ENCODE results near the gene LMTK3. TPM values are rescaled to one million over a fixed set of nuclear protein-coding genes. Genes with fewer than 3 reads are reported as not detected.

The LMTK3 gene
- polyA plus RNA-seq, 1 donor from 2014 or later, result 8.1 TPM

- H3K9ac ChIP-seq (ENCODE audit: low read length), result no peak overlapping the region
- H3K4me3 ChIP-seq (ENCODE audit: low read length), result no peak overlapping the region
- no peak overlapping the region for H2AFZ ChIP-seq (ENCODE audit: low read depth, low read length)
- no peak overlapping the region for H3K27ac ChIP-seq (ENCODE audit: low read length)
- H3K79me2 ChIP-seq (replicated peaks; ENCODE audit: insufficient read depth, low read length), result peaks cover 24% of the 10 kb centered on the region
- H3K4me2 ChIP-seq (ENCODE audit: low read length), result no peak overlapping the region
- H3F3A ChIP-seq (ENCODE audit: insufficient read depth, low read length, poor library complexity, severe bottlenecking), result no peaks in the 10 kb centered on the region
- peaks cover 6% of the 10 kb centered on the region for H4K20me1 ChIP-seq (ENCODE audit: insufficient read depth)
- no peaks in the 10 kb centered on the region for H3K36me3 ChIP-seq (ENCODE audit: insufficient read depth, low read length)
- H3K9me3 ChIP-seq (ENCODE audit: low read length), result no peaks in the 10 kb centered on the region
- no peaks in the 10 kb centered on the region for H3K9me2 ChIP-seq (ENCODE audit: insufficient read depth, low read length)
- H3K27me3 ChIP-seq (ENCODE audit: insufficient read depth, low read depth, low read length), result no peaks in the 10 kb centered on the region
- TF ChIP-seq, protein P1, sequence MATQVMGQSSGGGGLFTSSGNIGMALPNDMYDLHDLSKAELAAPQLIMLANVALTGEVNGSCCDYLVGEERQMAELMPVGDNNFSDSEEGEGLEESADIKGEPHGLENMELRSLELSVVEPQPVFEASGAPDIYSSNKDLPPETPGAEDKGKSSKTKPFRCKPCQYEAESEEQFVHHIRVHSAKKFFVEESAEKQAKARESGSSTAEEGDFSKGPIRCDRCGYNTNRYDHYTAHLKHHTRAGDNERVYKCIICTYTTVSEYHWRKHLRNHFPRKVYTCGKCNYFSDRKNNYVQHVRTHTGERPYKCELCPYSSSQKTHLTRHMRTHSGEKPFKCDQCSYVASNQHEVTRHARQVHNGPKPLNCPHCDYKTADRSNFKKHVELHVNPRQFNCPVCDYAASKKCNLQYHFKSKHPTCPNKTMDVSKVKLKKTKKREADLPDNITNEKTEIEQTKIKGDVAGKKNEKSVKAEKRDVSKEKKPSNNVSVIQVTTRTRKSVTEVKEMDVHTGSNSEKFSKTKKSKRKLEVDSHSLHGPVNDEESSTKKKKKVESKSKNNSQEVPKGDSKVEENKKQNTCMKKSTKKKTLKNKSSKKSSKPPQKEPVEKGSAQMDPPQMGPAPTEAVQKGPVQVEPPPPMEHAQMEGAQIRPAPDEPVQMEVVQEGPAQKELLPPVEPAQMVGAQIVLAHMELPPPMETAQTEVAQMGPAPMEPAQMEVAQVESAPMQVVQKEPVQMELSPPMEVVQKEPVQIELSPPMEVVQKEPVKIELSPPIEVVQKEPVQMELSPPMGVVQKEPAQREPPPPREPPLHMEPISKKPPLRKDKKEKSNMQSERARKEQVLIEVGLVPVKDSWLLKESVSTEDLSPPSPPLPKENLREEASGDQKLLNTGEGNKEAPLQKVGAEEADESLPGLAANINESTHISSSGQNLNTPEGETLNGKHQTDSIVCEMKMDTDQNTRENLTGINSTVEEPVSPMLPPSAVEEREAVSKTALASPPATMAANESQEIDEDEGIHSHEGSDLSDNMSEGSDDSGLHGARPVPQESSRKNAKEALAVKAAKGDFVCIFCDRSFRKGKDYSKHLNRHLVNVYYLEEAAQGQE (IDR thresholded peaks at IDR 0.05; ENCODE audit: borderline replicate concordance), result no peak
- TF ChIP-seq, protein P2, sequence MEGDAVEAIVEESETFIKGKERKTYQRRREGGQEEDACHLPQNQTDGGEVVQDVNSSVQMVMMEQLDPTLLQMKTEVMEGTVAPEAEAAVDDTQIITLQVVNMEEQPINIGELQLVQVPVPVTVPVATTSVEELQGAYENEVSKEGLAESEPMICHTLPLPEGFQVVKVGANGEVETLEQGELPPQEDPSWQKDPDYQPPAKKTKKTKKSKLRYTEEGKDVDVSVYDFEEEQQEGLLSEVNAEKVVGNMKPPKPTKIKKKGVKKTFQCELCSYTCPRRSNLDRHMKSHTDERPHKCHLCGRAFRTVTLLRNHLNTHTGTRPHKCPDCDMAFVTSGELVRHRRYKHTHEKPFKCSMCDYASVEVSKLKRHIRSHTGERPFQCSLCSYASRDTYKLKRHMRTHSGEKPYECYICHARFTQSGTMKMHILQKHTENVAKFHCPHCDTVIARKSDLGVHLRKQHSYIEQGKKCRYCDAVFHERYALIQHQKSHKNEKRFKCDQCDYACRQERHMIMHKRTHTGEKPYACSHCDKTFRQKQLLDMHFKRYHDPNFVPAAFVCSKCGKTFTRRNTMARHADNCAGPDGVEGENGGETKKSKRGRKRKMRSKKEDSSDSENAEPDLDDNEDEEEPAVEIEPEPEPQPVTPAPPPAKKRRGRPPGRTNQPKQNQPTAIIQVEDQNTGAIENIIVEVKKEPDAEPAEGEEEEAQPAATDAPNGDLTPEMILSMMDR (IDR thresholded peaks at IDR 0.05; ENCODE audit: poor library complexity, severe bottlenecking), result no peak
- no peak for TF ChIP-seq EP300 (conservative IDR thresholded peaks at IDR 0.05; ENCODE audit: poor library complexity, severe bottlenecking)
- no peak for TF ChIP-seq MXI1 (conservative IDR thresholded peaks at IDR 0.05; ENCODE audit: poor library complexity, severe bottlenecking)
- no peak for TF ChIP-seq EZH2 (IDR thresholded peaks at IDR 0.05; ENCODE audit: borderline replicate concordance, insufficient read depth, low read length, poor library complexity, severe bottlenecking)
- no peak for TF ChIP-seq SMC3 (conservative IDR thresholded peaks at IDR 0.05; ENCODE audit: poor library complexity)
- TF ChIP-seq RAD21 (conservative IDR thresholded peaks at IDR 0.05), result no peak
- no peak for TF ChIP-seq POLR2AphosphoS5 (IDR thresholded peaks at IDR 0.05)
- TF ChIP-seq TAF1 (IDR thresholded peaks at IDR 0.05; ENCODE audit: low read depth), result no peak
Observed at GRCh38 chr19:48466561-48467325, 44.9 kb downstream of the LMTK3 start.

DNA sequence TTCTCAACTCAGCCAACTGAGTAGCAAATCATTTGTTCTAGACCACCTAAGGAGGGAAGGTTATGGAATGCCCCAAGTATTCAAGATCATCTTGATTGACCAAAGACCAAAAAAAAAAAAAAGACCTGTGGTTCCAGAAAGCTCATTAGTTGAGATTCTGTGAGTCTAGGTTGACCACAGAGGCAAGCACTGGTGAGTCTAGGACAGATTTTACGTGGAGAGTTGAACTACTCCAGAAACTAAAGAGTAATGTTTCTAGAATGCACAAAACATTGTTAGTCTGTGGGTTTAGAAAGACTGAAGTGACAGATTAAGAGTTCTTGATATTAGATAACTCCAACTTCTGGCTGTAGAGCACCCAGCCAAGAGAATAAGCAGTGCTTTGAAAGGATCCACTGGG is 46.4 kb downstream of the LMTK3 start:
- H3F3A ChIP-seq (ENCODE audit: insufficient read depth, low read length, poor library complexity, severe bottlenecking), result no peaks in the 10 kb centered on the region
- H3K9ac ChIP-seq (ENCODE audit: low read length), result no peak overlapping the region

More for the DNA sequence above, 46.4 kb downstream of the LMTK3 start:
- Histone ChIP-seq H2AFZ (ENCODE audit: low read depth, low read length) (no peak overlapping the region), H3K4me3 (ENCODE audit: low read length) (no peak overlapping the region), H3K9me3 (ENCODE audit: low read length) (no peaks in the 10 kb centered on the region), H4K20me1 (ENCODE audit: insufficient read depth) (peaks cover 2% of the 10 kb centered on the region), H3K79me2 (replicated peaks; ENCODE audit: insufficient read depth, low read length) (peaks cover 9% of the 10 kb centered on the region), H3K27me3 (ENCODE audit: insufficient read depth, low read depth, low read length) (no peaks in the 10 kb centered on the region), H3K9me2 (ENCODE audit: insufficient read depth, low read length) (no peaks in the 10 kb centered on the region), H3K4me2 (ENCODE audit: low read length) (no peak overlapping the region), H3K27ac (ENCODE audit: low read length) (no peak overlapping the region), H3K36me3 (ENCODE audit: insufficient read depth, low read length) (no peaks in the 10 kb centered on the region)
- TF ChIP-seq RAD21 (conservative IDR thresholded peaks at IDR 0.05), result no peak
- no peak for TF ChIP-seq TAF1 (IDR thresholded peaks at IDR 0.05; ENCODE audit: low read depth)
- no peak for TF ChIP-seq EP300 (conservative IDR thresholded peaks at IDR 0.05; ENCODE audit: poor library complexity, severe bottlenecking)
- TF ChIP-seq, protein P2 (IDR thresholded peaks at IDR 0.05; ENCODE audit: poor library complexity, severe bottlenecking), result no peak
- no peak for TF ChIP-seq SMC3 (conservative IDR thresholded peaks at IDR 0.05; ENCODE audit: poor library complexity)
- TF ChIP-seq EZH2 (IDR thresholded peaks at IDR 0.05; ENCODE audit: borderline replicate concordance, insufficient read depth, low read length, poor library complexity, severe bottlenecking), result no peak
- no peak for TF ChIP-seq POLR2AphosphoS5 (IDR thresholded peaks at IDR 0.05)
- TF ChIP-seq MXI1 (conservative IDR thresholded peaks at IDR 0.05; ENCODE audit: poor library complexity, severe bottlenecking), result no peak
- TF ChIP-seq, protein P1 (IDR thresholded peaks at IDR 0.05; ENCODE audit: borderline replicate concordance), result no peak
